ENCODE results near the gene CDIP1.
"Not testable (repeated sequence)": the region's sequence is repeated elsewhere in the genome, so short reads cannot be mapped to it uniquely, and the experiment has no call there.

CDIP1 gene

DNA sequence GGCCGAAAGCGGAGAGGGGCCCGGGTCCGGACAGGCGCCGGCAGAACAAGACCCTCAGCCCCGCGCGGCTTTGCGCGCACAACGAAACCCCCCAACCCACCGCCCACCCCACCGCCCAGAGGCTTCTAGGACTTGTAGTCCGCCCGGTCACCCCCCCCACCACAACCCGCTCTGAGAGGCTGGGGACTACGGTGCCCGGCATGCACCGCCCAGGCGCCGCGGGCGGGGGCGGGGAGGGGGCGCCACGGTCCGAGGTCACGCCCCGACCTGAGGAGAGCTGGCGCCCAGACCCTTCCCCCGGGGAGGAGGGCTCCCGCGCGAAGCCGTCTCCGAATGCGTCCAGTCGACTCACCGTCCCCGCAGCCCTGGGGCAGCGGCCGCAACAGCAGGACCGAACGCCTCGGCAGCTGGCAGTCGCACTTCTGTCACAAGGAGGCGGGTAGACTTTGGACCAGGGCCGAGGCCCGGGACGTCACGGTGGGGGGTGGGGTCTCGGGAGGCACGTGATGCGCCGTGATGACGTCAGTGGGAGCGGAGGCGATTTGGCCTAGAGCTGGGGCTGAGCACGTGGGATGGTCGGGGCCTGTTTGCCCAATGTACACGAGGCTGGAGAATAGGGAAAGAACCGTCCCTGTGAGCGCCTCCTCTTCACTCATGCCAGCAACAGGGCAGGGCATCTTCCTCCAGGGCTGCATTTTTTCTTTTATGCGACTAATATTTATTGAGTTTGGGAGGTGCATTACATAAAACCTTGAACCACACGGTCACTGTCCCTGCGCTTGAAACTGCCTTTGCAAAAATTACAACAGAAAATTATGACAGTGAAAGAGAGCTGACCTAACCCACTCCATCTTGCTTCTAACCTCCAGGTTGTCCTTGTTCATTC lies at the start of gene CDIP1:
Gene CDIP1 (minus strand): TSS at position 424 of the 886 bp plus-strand sequence. CDS start 24,643 bp downstream, outside the sequence.
- DNase-seq (ENCODE audit: low read depth) = peak; percentile 93

DNA sequence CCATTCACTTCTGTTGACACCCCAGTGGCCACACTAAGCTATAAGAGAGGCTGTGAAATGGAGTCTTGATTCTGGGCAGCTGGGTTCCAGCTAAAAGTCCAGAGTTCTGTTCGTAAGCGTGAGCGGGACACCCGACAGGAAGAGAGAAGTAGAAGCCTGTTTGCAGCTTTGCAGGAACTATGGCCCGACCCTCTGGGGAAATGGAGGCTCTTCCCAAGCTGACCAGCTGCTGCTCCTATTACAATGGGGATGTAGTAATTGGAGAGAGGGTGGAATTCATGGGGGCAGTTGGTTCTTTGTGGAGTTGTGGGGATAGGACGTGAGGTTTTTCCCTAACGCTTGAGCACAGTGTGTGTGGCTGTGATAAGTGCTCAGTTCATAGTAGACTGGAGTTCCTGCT lies 47.7 kb upstream of the CDIP1 start:
- DNase-seq (ENCODE audit: low read depth) = no peak

DNA sequence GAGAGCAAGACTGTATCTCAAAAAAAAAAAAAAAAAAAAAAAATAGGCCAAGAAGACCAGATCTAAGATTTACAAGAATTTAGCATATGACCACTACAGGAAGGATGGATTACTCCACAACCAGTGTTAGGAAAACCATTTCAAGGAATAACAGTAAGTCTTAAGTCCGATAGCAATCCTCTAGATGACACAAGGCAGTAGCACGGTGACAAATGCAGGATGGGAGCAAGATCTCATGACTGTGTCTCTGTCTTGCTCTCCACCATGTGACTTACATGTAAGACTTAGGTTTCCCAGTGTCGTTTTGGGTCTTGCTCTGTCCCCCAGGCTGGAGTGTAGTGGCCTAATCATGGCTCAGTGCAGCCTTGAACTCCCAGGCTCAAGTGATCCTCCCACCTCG lies 45.3 kb upstream of the CDIP1 start:
- DNase-seq (ENCODE audit: low read depth) = no peak

DNA sequence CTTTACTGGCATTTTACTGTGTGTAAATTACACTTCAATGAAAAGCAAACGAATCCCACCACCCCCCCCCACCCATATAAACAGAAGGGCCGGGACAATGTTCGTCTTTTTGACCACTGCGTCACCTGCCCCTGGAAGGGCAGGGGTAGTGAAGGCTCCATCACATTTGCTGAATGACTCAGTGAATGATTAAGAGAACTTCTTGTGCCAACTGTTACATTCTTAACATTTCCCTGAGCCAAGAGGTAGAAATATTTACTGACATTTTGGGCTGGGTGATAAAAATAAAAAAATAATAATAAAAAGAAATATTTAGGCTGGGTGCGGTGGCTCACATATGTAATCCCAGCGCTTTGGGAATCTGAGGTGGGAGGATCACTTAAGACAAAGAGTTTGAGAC lies 41.7 kb upstream of the CDIP1 start:
- no peak for DNase-seq (ENCODE audit: low read depth)

DNA sequence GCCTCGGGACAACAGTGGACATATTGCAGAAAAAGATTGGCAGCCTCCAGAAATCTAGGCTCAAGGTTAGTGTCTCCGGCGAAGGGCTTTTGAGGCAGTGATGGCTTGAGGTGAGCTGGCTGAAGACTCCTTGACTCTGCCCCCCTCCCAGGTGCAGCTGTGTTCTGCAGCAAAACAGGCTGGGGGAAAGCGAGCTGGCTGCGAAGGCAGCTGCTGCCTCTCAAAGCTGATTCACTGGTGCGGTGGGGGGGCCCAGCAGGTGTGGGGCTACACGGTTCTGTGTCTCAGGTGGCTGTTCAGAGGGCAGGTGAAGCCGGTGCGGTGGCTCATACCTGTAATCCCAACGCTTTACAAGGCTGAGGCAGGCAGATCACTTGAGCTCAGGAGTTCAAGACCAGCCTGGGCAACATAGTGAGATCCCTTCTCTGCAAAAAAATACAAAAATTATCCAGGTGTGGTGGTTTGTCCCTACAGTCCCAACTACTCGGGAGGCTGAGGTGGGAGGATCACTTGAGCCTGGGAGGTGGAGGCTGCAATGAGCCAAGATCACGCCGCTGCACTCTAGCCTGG lies 40.5 kb upstream of the CDIP1 start:
- no peak for DNase-seq (ENCODE audit: low read depth)

DNA sequence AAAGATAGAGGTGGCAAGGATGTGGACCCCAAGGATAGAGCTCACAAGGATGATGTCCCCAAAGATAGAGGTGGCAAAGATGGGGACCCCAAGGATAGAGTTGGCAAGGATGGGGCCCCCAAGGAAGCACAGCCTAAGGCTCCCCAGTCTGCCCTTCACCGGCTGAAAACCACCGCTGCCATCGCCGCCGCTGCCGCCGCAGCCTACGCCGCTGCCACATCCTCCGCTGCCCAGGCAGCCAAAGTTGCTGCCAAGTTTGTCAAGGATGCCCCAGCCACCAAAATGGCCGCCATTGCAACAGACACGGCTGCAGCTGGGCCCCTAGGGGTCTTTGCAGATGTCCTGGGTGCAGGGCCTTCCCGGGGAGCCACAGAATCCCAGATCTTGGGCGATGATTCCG lies 37.4 kb upstream of the CDIP1 start:
- no peak for DNase-seq (ENCODE audit: low read depth)

DNA sequence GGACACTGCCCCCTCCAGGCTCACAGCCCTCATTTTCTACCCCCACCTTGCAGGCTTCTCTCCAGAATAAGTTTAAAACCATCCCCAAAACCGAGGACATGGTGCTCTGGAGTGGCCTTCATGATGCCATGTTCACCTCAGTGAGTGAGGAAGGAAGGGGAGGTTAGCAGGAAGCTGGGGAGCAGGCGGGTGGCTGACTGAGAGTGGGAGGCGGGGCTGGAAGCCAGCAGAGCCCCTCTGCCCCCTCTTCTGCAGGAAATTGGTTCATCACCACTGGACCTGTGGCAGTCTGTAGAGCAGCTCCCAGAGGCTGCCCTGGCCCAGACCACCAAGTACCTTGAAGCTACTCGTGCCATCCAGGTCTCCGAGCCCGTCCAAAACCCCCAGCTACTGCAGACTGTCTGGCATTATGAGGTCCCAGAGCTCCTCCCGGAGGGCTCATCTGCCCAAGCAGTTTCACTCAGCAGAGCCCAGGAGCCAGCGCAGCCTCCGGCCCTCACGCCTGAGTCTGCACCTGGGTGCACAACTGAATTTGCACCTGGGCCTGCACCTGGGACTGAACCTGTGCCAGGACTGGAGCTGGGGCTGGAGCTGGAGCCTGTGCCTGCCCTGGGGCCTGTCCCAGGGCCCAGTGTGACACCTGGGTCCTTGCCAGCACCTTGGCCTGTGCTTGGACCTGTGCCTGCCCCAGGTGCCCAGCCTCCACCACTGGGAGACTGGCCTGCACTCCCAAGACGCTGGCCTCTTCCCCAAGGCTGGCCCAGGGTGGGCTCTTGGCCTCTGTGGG lies 36.5 kb upstream of the CDIP1 start:
- no peak for DNase-seq (ENCODE audit: low read depth)

DNA sequence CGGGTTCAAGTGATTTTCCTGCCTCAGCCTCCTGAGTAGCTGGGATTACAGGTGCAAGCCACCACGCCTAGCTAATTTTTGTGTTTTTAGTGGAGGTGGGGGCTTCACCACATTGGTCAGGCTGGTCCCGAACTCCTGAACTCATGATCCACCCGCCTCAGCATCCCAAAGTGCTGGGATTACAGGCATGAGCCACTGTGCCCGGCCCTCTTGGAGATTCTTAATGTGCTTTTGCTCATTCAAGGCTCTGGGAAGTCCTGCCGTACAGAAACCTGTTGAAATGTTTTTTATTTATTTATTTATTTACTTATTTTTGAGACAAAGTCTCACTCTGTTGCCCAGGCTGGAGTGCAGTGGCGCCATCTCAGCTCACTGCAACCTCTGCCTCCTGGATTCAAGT lies 35.4 kb upstream of the CDIP1 start:
- not testable (repeated sequence) for DNase-seq (ENCODE audit: low read depth)

DNA sequence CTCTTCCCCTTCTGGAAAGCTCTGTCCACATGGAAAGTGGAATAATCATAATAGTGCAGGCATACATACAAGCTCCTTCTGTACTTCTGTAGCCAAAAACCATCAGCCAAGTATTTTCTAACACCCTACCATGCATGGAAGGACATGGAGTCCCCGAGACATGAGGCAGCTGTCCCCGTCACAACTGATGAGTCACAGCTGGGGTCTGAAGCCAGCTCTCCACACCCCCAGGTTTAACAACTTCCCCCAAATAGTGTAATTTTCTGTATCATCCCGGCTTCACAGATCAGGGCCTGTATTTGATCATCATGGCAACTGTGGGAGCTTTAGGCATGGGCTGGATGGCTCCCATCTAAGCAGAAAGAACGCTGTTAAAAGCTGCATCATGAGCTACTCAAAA lies 34.1 kb upstream of the CDIP1 start:
- no peak for DNase-seq (ENCODE audit: low read depth)

DNA sequence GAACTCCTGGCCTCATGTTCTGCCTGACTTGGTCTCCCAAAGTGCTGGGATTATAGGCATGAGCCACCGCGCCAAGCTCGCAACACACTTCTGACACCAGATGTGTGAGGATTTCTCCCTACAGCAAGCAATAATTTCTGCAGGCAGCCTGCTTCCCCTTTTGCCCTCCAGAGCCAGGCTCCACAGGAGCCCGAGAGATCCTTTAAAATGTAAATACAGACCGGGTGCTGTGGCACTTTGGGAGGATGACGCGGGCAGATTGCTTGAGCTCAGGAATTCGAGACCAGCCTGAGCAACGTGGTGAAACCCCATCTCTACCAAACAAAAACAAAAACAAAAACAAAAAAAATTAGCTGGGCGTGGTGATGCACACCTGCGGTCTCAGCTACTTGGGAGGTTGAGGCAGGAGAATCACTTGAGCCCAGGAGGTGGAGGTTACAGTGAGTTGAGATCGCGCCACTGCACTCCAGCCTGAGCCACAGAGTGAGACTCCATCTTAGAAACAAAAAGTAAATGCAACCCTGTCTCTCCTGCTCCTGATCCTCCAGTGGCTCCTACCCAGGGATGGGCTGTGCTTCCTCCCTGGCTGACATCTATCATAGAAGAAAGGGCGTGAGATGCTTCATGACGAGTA lies 32.2 kb upstream of the CDIP1 start:
- no peak for DNase-seq (ENCODE audit: low read depth)

DNA sequence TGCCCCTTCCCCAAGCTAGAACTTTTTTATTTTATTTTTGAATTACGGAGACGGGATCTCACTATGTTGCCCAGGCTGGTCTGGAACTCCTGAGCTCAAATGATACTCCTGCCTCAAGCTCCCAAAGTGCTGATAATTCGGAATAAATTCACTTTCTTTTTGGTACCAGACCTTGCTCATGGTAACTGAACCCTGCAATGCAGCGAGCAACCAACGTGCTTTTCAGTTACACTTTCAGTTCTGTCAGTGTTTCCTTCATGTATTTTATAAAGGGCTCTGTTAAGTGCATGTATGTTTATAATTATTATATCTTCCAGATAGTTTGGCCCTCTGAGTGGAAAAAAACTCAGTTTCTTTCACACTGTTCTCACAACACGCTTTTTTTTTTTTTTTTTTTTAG lies 31.5 kb upstream of the CDIP1 start:
- no peak for DNase-seq (ENCODE audit: low read depth)

DNA sequence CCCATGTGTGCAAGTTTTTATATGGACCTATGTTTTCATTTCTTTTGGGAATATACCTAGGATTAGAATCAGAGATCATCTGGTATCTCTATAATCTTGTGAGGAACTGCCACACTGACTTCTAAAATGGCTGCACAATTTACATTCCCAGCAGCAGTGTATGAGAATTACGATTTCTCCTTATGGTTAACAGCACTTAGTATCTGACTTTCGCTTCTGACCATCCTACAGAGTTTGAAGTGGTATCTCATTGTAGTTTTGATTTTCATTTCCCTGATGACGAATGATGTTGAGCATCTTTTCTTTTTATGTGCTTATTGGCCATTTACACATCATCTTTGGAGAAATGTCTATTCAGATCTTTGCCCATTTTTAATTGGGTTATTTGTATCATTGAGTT lies 27.6 kb upstream of the CDIP1 start:
- DNase-seq (ENCODE audit: low read depth) = no peak

DNA sequence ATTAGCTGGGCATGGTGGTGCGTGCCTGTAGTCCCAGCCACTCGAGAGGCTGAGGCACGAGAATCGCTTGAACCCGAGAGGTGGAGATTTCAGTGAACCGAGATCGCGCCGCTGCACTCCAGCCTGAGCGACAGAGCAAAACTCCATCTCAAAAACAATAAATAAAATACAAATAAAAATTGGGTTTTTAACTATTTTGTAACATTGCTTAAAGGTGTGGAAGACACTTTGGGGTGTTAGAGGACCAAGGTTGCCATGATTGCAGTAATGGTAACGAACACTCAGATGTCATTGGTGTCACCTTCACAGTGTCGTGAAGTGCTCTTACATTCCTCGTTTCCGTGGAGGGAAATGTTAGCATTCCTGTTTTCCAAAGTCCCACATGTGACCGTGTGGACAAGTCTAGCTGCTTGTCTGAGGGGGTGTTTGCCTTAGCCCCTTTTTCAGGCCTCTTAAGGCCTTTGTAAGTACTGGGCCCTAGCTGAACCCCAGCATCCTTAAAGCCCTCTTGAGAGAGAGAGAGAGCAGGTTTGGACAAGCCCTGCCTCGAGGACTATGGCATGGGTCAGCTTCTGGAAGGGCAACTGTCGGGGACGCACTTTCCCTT lies 26.2 kb upstream of the CDIP1 start:
- DNase-seq (ENCODE audit: low read depth) = no peak

DNA sequence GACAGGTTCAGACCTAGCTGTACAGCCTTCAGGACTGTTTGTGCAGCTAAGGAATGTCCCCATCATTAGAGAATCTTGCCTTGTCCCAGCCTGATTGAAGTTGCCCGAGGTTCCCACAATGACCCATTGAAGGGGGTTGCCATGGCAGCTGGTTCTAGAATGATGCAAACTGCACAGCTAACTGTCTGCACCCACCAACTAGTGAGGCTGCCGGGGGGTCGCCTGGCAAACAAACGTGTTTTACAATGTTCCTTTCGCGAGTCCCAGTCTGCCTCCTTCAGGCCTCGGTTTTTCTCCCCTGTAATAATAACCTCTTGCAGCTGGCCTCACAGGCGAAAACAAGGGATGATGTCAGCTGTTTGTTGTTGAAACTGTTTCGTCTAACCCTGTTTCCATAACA lies 23.0 kb upstream of the CDIP1 start:
- no peak for DNase-seq (ENCODE audit: low read depth)

DNA sequence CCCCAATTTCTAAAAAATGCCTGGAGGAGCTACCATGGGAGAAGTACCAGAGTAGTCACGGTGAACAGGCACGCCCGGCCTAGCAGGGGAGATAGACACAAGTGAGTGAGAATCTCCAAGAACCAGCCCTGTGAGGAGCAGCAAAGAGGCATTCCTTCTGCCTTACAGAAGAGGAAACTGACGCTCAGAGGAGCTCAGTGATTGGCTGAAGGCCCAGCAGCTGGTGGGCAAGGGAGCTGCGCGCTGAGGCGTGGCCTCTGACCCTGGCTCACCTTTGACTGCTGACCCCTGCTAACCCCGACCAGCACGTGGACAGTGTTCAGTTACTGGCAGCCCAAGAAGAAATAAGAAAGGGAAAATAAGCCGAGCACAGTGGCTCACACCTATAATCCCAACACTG lies 19.4 kb upstream of the CDIP1 start:
- DNase-seq (ENCODE audit: low read depth) = no peak

DNA sequence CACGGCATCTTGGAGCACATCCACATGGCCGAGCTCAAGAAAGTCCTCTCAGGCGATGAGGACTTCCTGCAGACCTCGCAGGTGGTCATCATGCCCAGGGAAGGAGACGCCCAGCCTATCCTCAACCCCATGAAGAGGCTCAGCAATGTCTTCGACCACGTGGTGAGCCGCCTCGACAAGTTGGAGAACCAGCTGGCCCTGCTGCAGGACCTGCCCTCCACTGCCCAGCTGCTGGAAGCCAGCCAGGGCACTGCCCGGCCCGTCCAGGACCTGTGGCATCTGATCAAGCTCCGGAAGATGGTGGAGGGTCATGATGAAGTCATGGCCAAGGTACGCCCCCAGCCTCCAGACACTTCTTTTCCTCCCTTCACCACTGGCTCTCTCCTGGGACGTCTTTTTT lies 18.0 kb upstream of the CDIP1 start:
- DNase-seq (ENCODE audit: low read depth) = no peak

DNA sequence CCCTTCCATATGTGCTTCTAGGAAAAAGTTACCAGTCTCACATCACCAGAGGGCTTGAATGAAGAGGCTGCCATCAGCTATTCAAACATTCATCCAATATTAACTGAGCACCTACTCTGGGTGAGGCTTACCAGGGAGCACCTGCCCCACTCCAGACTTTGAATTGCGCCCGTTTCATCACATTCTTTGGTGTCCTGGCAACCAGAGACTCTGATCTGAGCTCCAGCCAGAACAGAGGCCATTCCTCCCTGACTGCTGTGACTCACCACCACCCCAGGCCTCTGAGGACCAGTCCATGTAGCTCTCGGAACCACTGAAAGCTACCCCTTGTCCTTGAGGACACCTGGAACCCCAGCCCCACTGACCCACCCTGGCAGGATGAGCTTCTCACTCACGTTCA lies 17.5 kb upstream of the CDIP1 start, which contains the start of gene C16orf96:
Gene C16orf96 (plus strand): TSS at position 229 of the 400 bp plus-strand sequence. CDS start 150 bp downstream, at position 379.
- no peak for DNase-seq (ENCODE audit: low read depth)

DNA sequence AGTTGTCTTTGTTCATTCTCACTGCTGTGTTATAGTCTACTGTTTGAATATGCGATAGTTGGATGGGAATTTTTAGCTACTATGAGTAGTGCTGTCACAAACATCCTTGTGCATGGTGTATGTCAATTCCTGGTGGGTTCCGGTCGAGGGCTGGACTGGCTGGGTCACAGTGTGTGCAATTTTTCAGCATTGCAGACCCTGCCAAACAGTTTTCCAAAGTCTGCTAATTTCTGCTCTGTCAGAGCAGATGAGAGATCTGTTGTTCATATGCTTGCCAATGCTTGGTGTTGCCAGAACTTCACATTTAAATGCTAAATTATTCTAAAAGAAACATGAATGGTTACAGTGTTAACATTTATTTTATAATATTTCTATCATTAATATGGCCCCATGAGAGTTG lies 14.0 kb upstream of the CDIP1 start:
- DNase-seq (ENCODE audit: low read depth) = no peak

DNA sequence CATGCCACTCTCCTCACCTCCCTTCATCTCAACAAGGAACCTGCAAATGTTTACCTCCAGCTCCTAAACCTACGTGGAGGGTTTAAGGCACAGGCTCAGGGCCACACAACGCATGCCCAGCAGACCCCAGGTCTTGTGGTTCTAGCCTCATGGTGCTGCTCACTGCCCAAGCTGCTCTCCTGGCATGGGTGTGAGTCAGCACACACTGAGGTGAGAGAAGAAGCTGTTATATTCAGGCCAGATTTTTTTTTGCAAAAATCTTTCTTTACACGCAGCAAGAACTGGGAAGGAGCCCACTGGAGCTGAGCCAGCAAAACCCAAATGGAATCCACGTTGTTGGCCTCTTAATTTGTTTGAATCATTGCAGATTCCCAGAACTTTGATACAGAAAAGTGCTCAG lies 12.0 kb upstream of the CDIP1 start:
- DNase-seq (ENCODE audit: low read depth) = no peak

DNA sequence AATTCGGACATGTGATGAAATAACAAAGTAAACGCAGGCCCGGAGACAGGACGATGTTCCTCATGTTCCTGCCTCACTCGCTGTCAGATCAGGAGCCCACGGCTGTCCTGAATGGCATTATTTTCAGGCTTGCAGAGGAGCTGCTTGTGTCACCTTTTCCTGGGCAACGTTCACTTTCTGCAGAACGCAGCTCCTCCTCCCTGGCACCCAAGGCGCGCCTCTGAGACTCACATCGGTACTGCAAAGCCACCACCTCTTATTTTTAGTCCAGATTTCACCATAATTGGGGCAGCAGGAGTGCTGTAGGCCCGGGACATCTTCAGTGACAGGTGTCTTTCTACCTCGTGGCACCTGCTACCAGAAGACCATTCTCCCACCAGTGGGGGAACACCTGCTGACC lies 9.6 kb upstream of the CDIP1 start:
- DNase-seq (ENCODE audit: low read depth) = no peak

DNA sequence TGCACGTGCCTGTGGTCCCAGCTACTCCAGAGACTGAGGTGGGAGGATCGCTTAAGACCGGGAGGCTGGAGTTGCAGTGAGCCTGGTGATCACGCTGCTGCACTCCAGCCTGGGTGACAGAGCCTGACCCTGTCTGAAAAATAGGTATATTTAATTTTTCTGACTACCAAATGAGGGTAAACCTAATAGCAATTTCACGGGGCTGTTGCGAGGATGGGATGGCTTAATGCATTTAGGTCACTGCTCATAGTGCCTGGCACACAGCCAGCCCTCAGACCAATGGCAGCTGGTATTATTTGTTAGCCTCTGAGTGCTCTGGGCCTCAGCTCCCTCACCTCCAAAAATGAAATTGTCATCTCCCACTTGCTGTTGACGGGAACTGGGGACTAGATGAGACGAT lies 5.9 kb upstream of the CDIP1 start:
- no peak for DNase-seq (ENCODE audit: low read depth)

DNA sequence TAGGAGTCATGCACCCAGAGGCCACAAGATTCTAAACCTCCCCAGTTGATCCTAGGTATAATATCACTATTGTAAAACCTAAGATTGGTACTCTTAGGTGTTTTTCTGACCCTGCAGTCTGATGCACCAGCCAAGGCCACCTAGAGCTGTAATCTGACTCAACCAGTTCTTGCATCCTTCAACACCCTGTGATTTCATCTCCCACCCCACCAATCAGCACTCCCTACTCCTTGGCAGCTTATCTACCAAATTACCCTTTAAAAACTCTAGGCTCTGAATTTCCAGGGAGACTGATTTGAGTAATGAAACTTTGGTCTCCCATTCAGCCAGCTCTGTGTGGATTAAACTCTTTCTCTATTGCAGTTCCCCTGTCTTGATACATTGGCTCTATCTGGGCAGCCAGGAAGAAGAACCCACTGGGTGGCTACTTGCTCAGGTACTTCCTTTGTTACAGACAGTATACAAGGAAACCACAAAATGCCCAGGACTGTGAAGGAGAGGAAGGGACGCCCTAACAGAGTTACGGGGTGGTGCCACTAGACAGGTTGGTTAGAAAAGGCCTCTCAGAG lies 1.2 kb upstream of the CDIP1 start:
- DNase-seq (ENCODE audit: low read depth) = no peak

Measured in stimulated activated CD8-positive, alpha-beta memory T cell treated with anti-CD3 and anti-CD28 coated beads, Interleukin-7, amount 100 ng/mL, for 24 hours (primary cell).